Endodermal cell (in vitro differentiated cells): ENCODE results near the gene HTR2C. TPM values are rescaled to one million over a fixed set of nuclear protein-coding genes. Genes with fewer than 3 reads are reported as not detected.
"Not testable (repeated sequence)": the region's sequence is repeated elsewhere in the genome, so short reads cannot be mapped to it uniquely, and the experiment has no call there.

Experiments
- DNase-seq: peaks from one replicate; pipeline ENCODE4 v3.0.0-alpha.2; 2017
- H3K27ac ChIP-seq: 2 replicates; pipeline ENCODE4 v1.5.1; 2013; ENCODE audit warnings: mild to moderate bottlenecking, low read depth, low read length, moderate library complexity
- H3K27me3 ChIP-seq: 2 replicates; pipeline ENCODE4 v1.6.1; 2013; ENCODE audit warnings: mild to moderate bottlenecking, low read length, moderate library complexity; ENCODE audit not compliant: insufficient read depth, control insufficient read depth, poor library complexity, severe bottlenecking
- H3K36me3 ChIP-seq: 2 replicates; pipeline ENCODE4 v1.7.0; 2013; ENCODE audit warnings: mild to moderate bottlenecking, low read length, moderate library complexity; ENCODE audit not compliant: control insufficient read depth, insufficient read depth
- H3K4me1 ChIP-seq: one replicate; pipeline ENCODE4 v1.7.0; 2013; ENCODE audit warnings: low read length; ENCODE audit not compliant: control insufficient read depth, insufficient read depth
- H3K4me3 ChIP-seq: 2 replicates; pipeline ENCODE4 v1.5.1; 2013; ENCODE audit warnings: mild to moderate bottlenecking, low read length, moderate library complexity
- H3K9ac ChIP-seq: 2 replicates; pipeline ENCODE4 v1.6.1; 2013; ENCODE audit warnings: mild to moderate bottlenecking, low read length, moderate library complexity; ENCODE audit not compliant: poor library complexity, severe bottlenecking; ENCODE audit errors: extremely low read depth
- H3K9me3 ChIP-seq: 2 replicates; pipeline ENCODE4 v1.6.1; 2013; ENCODE audit warnings: mild to moderate bottlenecking, low read length, moderate library complexity; ENCODE audit not compliant: control insufficient read depth
- H3K27ac Mint-ChIP-seq: 2 replicates; pipeline ENCODE4 v1.8.0; 2020; ENCODE audit warnings: mixed read lengths
- H3K27me3 Mint-ChIP-seq: 2 replicates; pipeline ENCODE4 v1.8.0; 2021; ENCODE audit warnings: mild to moderate bottlenecking, mixed read lengths; ENCODE audit not compliant: insufficient read depth
- H3K36me3 Mint-ChIP-seq: 2 replicates; pipeline ENCODE4 v1.8.0; 2020; ENCODE audit warnings: low read depth, mixed read lengths
- H3K4me1 Mint-ChIP-seq: 2 replicates; pipeline ENCODE4 v1.8.0; 2020; ENCODE audit warnings: mixed read lengths
- H3K4me3 Mint-ChIP-seq: 2 replicates; pipeline ENCODE4 v1.8.0; 2020; ENCODE audit warnings: mild to moderate bottlenecking, moderate library complexity, mixed read lengths
- H3K9me3 Mint-ChIP-seq: 2 replicates; pipeline ENCODE4 v1.8.0; 2020; ENCODE audit warnings: mild to moderate bottlenecking, mixed read lengths
- WGBS, 2 experiments: methylation state at CpG; one replicate each; pipeline versions ENCODE4 v1.1.5 to v1.1.7; 2013; ENCODE audit warnings: missing lambda C conversion rate in 2 of 2, mixed read lengths in 1 of 2; ENCODE audit not compliant: insufficient coverage in 1 of 2, insufficient read length in 1 of 2; 5-methylcytosine and 5-hydroxymethylcytosine counted together
- total RNA-seq, 2 donors: library from RNA; stranded (reverse); fragmentation: NEBNext Ultra II Directional in 1 of 2; extraction: Animal tissue kit (Norgen Biotek cat#: 25700) in 1 of 2; gene quantifications; 2 replicates in 1 of 2; 3 replicates in 1 of 2; pipeline ENCODE4 v1.2.1, GENCODE V29; 2021
- TF ChIP-seq, protein P1 (sequence below): fragments of 200-600 bp; sonication (generic); conservative IDR thresholded peaks from 2 replicates; pipeline ENCODE4 v1.5.0; 2021; ENCODE audit warnings: antibody characterized with exemption, mild to moderate bottlenecking

HTR2C gene
- total RNA-seq, 2 donors from 2014 or later: 0.90 TPM; not detected in 1

GRCh38 chrX:114599911-114600310, 16.0 kb downstream of the HTR2C start:
- no peak overlapping the region for H3K4me3 ChIP-seq
- peaks cover 35% of the 10 kb centered on the region for H3K4me1 Mint-ChIP-seq
- H3K36me3 Mint-ChIP-seq: peaks cover 2% of the 10 kb centered on the region

DNA sequence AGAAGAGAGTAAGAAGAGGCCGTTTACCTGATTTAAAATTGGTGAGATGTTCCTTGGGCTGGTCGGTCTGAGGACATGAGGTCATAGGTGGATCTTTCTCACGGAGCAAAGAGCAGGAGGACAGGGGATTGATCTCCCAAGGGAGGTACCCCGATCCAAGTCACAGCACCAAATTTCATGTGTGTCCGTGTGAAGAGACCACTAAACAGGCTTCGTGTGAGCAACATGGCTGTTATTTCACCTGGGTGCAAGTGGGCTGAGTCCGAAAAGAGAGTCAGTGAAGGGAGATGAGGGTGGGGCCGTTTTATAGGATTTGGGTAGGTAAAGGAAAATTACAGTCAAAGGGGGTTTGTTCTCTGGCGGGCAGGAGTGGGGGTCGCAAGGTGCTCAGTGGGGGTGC, 22.7 kb downstream of the HTR2C start:
- Mint-ChIP-seq H3K27ac (peak overlapping the region; percentile 95), H3K27me3 (peaks cover 28% of the 10 kb centered on the region), H3K4me1 (peaks cover 34% of the 10 kb centered on the region), H3K4me3 (peak overlapping the region; percentile 77)
- 69% methylated on average over 7 of the region's 10 CpGs; no CpG with 5 or more reads in 1 of the 2 experiments for WGBS, 2 experiments
- H3K4me1 ChIP-seq, H3K36me3 ChIP-seq, H3K9me3 Mint-ChIP-seq, H3K4me3 ChIP-seq, H3K9me3 ChIP-seq, H3K9ac ChIP-seq, H3K36me3 Mint-ChIP-seq, H3K27me3 ChIP-seq, H3K27ac ChIP-seq: not testable (repeated sequence)
- DNase-seq: peak; percentile 54

More at GRCh38 chrX:114599911-114600310, 16.0 kb downstream of the HTR2C start:
- no peaks in the 10 kb centered on the region for H3K9me3 Mint-ChIP-seq
- no peak overlapping the region for H3K27ac ChIP-seq
- TF ChIP-seq, protein P1, sequence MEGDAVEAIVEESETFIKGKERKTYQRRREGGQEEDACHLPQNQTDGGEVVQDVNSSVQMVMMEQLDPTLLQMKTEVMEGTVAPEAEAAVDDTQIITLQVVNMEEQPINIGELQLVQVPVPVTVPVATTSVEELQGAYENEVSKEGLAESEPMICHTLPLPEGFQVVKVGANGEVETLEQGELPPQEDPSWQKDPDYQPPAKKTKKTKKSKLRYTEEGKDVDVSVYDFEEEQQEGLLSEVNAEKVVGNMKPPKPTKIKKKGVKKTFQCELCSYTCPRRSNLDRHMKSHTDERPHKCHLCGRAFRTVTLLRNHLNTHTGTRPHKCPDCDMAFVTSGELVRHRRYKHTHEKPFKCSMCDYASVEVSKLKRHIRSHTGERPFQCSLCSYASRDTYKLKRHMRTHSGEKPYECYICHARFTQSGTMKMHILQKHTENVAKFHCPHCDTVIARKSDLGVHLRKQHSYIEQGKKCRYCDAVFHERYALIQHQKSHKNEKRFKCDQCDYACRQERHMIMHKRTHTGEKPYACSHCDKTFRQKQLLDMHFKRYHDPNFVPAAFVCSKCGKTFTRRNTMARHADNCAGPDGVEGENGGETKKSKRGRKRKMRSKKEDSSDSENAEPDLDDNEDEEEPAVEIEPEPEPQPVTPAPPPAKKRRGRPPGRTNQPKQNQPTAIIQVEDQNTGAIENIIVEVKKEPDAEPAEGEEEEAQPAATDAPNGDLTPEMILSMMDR: no peak
- H3K36me3 ChIP-seq: no peaks in the 10 kb centered on the region
- H3K9ac ChIP-seq: no peak overlapping the region
- peaks cover 12% of the 10 kb centered on the region for H3K27me3 ChIP-seq
- no peak overlapping the region for H3K27ac Mint-ChIP-seq
- DNase-seq: no peak
- H3K27me3 Mint-ChIP-seq: peaks cover 28% of the 10 kb centered on the region
- H3K9me3 ChIP-seq: no peaks in the 10 kb centered on the region
- peak overlapping the region; percentile 35 for H3K4me3 Mint-ChIP-seq
- 83% methylated on average over 2 of the region's 4 CpGs; no CpG with 5 or more reads in 1 of the 2 experiments for whole genome bisulfite sequencing, 2 experiments
- no peaks in the 10 kb centered on the region for H3K4me1 ChIP-seq

- peak; percentile 64 for DNase-seq
- H3K9ac ChIP-seq: no peak overlapping the region
- no peaks in the 10 kb centered on the region for H3K36me3 Mint-ChIP-seq
- H3K36me3 ChIP-seq: no peaks in the 10 kb centered on the region
- WGBS, 2 experiments: 85% methylated on average over 8 of the region's 11 CpGs; no CpG with 5 or more reads in 1 of the 2 experiments
- H3K4me3 ChIP-seq: no peak overlapping the region
- H3K27ac ChIP-seq: no peak overlapping the region
- no peaks in the 10 kb centered on the region for H3K4me1 ChIP-seq
- H3K9me3 ChIP-seq: no peaks in the 10 kb centered on the region
- H3K9me3 Mint-ChIP-seq: peaks cover 6% of the 10 kb centered on the region
- H3K27me3 Mint-ChIP-seq: peaks cover 14% of the 10 kb centered on the region
- H3K27ac Mint-ChIP-seq: no peak overlapping the region
- H3K27me3 ChIP-seq: no peaks in the 10 kb centered on the region
- TF ChIP-seq, protein P1: peak; percentile 90
- H3K4me1 Mint-ChIP-seq: peaks cover 19% of the 10 kb centered on the region
- no peak overlapping the region for H3K4me3 Mint-ChIP-seq
Observed at GRCh38 chrX:114611018-114611619, 27.2 kb downstream of the HTR2C start.

- no peak overlapping the region for H3K4me3 Mint-ChIP-seq
- Histone ChIP-seq H3K27me3 (no peaks in the 10 kb centered on the region), H3K9me3 (no peaks in the 10 kb centered on the region), H3K27ac (no peak overlapping the region), H3K36me3 (no peaks in the 10 kb centered on the region), H3K4me3 (no peak overlapping the region), H3K4me1 (no peaks in the 10 kb centered on the region), H3K9ac (no peak overlapping the region)
- no peak for DNase-seq
- no peak overlapping the region for H3K27ac Mint-ChIP-seq
- no peaks in the 10 kb centered on the region for H3K36me3 Mint-ChIP-seq
- H3K9me3 Mint-ChIP-seq: no peaks in the 10 kb centered on the region
- TF ChIP-seq, protein P1: no peak
- no peaks in the 10 kb centered on the region for H3K4me1 Mint-ChIP-seq
- H3K27me3 Mint-ChIP-seq: no peaks in the 10 kb centered on the region
Observed at GRCh38 chrX:114615765-114616164, 31.9 kb downstream of the HTR2C start.
